GM19468 (cell line): ENCODE data around the gene TMEM240.

Source experiments
- ATAC-seq: cut with Tn5 transposase; IDR thresholded peaks from one replicate; pipeline ENCODE4 v1.9.1; 2021; ENCODE audit warnings: mild to moderate bottlenecking, moderate library complexity, moderate number of reproducible peaks; ENCODE audit not compliant: unreplicated experiment; ENCODE audit errors: extremely low read depth

TMEM240 gene

DNA sequence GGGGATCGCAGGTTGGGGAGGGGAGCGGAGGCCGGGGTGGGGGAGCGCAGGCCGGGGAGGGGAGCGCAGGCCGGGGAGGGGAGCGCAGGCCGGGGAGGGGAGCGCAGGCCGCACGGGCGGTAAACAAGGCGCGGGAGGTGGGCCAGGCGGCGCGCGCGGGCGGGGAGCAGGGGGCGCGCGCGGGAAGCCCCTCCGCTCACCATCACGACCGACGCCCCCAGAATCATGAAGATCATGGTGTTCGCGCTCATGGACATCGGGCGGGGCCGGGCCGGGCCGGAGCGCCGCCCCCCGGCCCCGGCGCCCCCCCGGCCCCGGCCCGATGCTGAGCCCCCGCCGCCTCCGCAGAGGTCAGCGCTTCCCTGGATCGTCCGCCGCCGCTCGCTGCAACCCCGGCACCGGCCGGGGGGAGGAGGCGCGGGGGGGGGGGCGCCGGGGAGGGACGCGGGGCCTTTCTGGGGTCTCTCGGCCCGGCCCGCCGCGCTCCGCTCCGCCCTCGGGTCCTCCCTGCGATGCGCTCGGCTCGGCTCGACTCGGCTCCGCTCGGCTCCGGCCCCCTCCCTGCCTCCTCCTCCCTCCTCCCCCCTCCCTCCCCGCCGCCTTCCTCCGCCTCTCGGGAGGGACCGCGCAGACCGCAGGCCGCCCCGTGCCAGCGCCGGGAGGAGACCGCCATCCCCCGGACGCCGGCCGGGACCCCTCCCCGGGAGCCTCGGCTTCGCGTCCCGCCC, at the start of gene TMEM240:
Gene TMEM240 (minus strand): TSS at position 535 of the 728 bp plus-strand sequence. CDS start 278 bp downstream, at position 257.
- no peak for ATAC-seq

DNA sequence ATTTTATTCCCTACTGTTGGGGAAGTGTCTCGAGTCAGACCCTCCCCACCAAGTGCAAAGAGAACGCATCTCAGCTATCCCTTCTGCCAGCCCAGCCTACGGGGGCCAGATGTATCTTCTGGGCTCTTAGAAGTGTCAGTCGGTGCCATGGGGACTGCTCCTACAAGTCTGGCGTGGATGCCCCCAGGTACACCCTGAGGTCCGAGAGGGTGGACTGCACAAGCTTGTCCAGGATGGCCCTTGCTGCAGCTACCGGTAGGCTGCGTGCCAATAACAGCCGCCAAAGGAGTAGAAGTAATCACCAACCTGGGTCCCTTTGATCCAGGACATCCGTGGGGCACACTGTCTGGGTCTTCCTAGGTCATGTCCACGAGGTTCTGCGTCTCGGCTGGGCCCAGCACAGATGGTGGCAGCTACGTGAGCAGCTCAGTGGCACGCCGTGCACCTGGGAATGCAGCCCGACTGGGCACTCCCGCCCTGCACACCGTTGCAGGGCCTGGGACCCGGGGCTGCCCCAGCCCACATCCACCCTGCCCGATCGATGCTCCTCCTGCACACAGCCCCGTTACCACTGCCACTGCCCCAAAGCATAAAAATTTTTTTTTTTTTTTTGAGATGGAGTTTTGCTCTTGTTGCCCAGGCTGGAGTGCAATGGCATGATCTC, 43.1 kb upstream of the TMEM240 start:
- ATAC-seq: no peak

- no peak for ATAC-seq
Observed at GRCh38 chr1:1582585-1583346, 42.3 kb upstream of the TMEM240 start.

DNA sequence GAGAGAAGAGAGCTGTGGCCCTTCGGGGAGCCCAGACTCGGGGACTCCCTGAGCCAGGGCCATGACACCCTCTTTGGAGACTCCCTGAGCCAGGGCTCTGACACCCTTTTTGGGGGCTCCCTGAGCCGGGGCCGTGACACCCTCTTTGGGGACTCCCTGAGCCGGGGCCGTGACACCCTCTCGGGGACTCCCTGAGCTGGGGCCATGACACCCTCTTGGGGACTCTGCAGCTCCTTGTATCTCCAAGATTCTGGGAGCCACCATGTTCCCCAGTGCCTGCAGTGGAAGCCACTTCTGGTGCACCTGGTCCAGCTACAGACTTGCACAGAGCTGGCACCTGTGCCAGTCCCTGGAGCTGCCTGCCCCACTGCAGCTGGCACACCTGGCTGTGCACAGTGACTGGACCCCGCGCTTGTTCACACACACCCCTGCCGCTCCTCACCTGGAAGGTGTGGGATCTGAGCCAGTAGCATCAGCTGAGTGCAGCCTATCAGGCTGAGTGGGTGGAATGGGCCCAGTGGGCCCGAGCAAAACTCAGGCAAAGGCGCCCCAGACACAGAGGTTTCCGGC, 38.0 kb upstream of the TMEM240 start:
- ATAC-seq: no peak

DNA sequence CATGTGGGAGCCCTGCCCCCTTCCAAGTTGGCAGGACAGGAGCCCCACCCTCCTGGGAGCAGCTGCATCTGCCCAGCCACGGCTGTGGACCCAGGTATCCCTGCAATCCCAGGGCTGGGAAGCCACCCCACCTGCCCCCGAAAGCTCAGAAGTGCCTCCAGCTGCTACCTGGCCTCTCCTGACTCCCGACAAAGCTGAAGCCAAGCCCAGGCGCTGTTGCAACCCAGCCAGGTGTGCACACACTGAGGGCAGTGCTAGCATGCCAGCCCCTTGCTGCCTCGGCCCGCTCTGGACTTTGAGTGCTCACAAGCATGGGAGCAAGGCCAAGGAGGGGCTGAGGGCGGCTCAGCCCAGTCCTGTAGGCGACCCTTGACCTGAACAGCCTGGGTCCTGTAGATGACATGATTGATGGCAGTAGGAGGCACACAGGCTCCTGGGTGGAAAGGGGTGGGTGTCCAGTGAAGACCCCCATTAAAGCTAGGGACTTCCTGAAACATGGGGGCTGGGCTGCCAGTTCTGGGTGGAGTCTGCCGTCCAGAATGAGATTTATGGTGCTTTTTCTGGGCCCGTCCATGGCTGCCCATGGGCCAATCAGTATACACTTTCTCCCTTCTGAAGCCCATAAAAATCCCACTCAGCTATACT, 37.1 kb upstream of the TMEM240 start:
- no peak for ATAC-seq

DNA sequence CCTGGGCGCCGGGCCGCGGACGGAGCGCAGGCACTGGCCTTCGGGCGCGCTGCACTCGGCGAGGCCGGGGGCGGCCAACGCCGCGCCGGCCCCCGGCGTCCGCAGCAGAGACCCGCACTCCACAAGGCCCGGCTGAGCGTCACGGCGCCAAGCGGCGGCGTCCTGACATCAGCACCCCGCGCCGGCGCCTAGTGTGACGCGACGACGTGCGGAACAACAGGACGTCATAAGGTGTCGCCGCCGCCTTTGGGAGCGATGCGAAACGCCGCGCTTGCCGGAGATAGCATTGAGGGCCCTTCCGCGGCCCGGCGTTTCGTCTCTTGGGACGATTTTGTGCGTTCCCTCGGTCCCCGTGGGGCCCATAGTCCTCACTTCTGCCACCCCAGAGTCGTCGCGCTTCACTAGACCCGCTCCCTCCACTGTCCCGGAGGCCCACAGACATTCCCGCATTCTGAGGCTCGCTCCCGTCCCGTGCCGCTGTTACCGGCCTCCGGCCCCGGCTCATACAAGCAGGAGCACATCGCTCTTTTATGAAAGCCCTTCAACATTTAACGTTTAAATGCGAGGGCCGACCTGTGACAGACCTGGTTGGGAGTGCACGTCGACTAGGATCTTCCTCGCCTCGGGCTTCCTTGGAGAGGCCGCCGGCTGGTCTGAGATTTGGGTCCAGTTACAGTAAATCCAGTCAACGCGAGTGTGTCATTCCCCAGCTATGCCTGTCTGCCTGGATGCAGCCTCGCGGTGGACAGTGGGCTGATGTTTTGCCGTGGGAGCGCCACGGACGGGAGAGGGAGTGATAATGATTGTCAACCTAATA, 34.5 kb upstream of the TMEM240 start, which contains the start of gene SSU72:
Gene SSU72 (minus strand): TSS at position 143 of the 817 bp plus-strand sequence. CDS start 306 bp downstream, outside the sequence.
- peak; percentile 44 for ATAC-seq

DNA sequence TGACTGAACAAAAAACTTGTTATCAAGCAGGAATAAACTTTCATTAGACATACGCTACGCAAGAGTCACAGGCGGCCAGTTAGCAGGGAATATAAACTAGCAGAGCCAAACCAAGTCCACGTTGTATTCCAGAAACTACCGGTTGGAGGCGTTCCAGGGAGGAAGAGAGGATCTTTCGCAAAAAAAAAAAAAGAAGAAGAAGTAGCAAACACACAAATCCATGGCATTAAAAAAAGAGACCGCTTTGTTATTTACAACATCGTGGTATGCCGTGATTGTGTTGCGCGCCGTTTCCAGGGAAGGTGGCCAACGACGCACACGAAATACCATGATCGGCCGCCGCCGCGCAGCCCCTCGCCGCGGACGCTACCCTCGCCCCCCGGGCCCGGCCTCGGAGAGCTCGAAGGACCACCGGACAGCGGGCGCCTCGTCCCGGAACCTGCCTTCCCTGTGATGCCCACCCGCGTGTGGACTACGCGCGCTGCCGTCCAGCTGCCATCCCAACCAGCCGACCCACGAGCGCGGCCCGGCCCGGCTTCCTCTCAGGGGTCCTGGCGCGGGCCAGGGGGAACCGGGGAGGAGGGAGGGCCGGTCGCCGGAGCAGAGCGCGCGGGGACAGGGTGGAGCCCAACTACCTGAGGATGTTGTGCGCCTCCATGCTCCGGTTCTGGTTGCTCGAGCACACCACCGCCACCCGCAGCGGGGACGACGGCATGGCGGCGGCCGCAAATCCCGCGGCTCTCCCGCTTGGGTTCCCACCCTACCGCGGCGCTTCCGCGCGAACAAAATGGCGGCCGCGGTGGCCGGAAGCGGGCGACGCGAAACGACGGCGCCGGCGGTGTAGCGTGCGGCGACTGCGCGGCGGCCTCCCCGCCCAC, 33.7 kb upstream of the TMEM240 start:
- peak; percentile 13 for ATAC-seq

- no peak for ATAC-seq
Observed at GRCh38 chr1:1569341-1569740, 28.9 kb upstream of the TMEM240 start.

GRCh38 chr1:1567891-1568291, 27.5 kb upstream of the TMEM240 start:
- no peak for ATAC-seq

DNA sequence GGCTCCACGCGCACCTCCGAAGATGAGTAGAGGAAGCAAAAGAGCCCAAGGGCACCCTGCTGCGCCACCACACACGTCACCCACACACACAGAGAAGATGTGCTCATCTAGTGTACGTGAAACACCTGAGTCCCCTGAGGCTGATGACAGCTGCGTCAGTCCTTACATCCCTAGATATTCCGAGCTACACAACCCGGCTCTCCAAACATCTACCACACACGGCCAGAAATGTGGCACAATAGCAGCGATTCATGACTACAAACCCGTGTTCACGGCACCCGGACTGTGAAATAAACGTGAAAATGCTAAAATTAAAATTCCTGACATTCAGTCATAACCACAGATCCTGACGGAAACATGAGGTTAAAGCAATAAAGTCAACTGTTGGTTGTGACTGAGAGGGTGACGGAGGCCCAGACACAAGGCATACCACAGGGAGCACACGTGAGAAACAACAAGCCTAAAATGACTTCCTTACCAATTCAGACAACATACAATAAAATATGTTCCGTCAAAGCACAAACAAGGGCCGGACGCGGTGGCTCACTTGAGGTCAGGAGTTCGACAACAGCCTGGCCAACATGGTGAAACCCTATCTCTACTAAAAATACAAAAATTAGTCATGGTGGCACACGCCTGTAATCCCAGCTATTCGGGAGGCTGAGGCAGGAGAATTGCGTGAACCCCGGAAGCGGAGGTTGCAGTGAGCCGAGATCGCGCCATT, 26.9 kb upstream of the TMEM240 start:
- no peak for ATAC-seq

DNA sequence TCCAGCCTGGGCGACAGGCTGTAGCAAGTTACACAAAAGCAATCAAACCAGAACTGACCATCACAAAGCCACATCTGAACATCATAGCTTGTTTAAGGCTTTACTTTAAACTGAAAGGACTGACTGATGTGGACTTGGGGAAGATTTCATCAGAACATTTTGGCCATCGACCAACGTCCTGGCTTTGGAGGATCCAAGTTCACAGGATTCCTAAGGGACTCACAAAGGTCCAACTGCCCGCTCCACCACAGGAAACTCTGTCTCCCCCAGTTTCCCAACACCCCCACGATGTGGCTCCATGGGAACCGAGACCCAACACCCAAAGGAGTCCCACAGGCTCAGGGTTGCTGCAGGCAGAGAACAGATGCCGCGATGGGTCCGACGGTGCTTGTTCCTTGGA, 24.9 kb upstream of the TMEM240 start:
- no peak for ATAC-seq

DNA sequence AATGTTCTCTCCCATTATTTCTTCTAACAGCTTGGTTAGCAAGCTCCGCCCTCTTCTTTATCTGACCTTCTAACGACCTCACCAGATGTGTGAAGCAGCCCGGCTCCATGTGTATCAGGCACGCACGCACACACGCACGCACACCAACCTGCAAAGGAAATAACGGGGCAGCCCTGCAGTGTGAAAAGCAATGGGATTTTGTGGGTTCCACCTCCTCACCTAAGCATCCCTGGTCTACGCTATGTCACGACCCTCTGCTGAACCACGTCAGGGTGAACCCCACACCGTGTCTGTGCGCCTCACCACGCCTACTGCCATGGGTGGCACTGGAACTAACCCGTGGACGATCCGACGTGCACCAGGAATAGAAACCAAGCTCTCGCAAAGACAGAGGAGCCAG, 23.8 kb upstream of the TMEM240 start:
- ATAC-seq: no peak

- no peak for ATAC-seq
Observed at GRCh38 chr1:1563688-1564087, 23.3 kb upstream of the TMEM240 start.

DNA sequence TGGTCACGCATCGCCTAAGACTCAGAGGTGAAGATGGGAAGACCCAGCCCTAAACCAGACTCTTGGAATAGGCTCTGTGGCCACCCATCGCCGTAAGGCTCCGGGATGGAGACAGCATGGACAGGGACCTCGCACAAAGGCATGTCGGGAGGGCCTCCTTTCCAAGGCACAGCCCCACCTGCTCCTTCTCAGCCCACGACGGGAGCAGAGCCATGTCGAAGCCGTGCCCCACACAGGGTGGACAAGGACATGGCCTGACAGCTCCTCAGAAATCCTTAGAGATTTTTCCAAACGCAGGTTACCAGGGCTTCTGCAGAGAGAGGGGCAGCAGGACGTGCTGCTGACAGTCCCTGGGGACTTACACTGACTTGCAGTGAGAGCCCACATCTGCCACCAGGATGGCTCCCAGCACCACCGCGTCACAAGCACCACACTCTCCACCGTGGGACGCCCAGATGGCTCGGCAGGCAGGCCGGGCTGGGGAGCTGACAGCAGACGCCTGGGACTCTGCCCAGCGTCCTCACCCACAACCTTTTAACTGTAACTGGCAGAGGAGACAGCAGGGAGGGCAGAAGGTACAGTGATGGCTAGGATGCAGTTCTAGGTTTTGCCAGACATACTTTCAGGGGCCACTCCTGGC, 22.3 kb upstream of the TMEM240 start:
- ATAC-seq: no peak

DNA sequence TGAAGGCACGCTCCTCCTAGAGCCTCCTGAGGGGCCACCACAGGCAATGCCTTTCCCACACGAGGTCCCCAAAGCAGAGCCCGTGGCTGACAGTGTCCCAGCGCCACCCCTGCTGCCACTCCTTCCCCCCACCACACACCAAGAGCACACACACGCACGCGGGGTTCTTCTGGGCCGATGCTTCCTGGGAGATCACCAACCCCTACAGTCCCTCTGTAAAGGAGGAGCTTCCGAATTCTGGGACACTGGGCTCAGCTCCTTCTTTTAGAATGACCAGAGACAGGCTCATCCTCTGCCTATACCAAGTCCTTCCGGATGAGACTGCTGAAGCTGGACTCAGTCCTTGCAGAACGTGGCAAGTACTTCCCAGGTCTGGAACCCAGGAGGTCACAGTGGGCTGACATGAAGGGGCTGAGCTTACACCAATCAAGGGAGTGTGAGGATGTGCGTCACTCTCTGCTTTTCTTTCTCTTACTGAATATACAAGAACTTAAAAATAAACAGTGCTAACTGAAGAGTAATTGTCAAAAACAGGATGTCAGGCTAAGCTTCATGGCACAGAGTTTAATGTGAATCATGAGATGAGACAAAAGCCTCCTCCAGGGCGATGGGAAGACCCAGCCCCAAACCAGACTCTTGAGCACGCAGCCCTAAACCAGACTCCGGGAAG, 21.5 kb upstream of the TMEM240 start:
- no peak for ATAC-seq

GRCh38 chr1:1560178-1560577, 19.8 kb upstream of the TMEM240 start:
- no peak for ATAC-seq

GRCh38 chr1:1559066-1559465, 18.6 kb upstream of the TMEM240 start:
- ATAC-seq: no peak
